ENCODE results near the gene CRYBA1.

DNA sequence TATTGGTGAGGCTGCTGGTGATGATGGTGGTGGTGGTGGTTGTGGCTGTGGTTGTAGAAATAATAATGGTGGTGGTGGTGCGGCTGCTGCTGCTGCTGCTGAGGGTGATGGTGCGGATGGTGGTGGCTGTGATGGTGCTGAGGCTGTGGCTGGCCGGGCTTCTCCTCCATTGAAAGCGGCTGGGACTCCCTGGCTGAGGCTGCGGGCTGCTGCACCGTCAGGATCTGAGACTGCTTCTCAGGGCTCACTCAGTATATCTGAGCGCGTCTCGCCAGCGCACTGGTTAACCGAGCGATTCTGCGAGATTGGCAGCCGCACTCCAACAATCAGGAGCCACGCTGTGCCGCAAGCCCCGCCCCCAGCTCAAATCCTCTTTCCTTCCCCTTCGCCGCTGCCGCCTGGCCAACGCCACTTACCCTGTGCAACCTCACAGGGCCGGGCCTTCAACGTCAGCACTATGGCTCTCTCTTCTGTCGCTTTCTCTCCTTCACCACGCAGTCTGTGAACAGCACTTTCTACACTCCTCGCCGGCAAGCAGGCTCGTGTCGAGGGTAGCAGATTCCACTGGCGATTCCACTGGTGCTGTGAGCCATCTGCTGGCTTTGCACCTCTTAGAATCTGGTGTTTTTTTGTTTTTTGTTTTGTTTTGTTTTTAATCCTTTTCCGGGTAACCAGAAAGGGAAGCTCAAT is 47.4 kb downstream of the CRYBA1 start, which contains the start of gene NUFIP2:
- TF ChIP-seq, protein P1, sequence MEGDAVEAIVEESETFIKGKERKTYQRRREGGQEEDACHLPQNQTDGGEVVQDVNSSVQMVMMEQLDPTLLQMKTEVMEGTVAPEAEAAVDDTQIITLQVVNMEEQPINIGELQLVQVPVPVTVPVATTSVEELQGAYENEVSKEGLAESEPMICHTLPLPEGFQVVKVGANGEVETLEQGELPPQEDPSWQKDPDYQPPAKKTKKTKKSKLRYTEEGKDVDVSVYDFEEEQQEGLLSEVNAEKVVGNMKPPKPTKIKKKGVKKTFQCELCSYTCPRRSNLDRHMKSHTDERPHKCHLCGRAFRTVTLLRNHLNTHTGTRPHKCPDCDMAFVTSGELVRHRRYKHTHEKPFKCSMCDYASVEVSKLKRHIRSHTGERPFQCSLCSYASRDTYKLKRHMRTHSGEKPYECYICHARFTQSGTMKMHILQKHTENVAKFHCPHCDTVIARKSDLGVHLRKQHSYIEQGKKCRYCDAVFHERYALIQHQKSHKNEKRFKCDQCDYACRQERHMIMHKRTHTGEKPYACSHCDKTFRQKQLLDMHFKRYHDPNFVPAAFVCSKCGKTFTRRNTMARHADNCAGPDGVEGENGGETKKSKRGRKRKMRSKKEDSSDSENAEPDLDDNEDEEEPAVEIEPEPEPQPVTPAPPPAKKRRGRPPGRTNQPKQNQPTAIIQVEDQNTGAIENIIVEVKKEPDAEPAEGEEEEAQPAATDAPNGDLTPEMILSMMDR (conservative IDR thresholded peaks at IDR 0.05), result no peak
- no peak for TF ChIP-seq ZFX (IDR thresholded peaks at IDR 0.05)

All from C4-2B (cell line).